HG02840 (cell line): ENCODE results near the gene ITIH1.

Experiments used
- ATAC-seq: cut with Tn5 transposase; IDR thresholded peaks from one replicate; pipeline ENCODE4 v1.9.1; 2021; ENCODE audit warnings: mild to moderate bottlenecking, moderate library complexity, moderate number of reproducible peaks; ENCODE audit not compliant: unreplicated experiment, low FRiP score

ITIH1 gene

DNA sequence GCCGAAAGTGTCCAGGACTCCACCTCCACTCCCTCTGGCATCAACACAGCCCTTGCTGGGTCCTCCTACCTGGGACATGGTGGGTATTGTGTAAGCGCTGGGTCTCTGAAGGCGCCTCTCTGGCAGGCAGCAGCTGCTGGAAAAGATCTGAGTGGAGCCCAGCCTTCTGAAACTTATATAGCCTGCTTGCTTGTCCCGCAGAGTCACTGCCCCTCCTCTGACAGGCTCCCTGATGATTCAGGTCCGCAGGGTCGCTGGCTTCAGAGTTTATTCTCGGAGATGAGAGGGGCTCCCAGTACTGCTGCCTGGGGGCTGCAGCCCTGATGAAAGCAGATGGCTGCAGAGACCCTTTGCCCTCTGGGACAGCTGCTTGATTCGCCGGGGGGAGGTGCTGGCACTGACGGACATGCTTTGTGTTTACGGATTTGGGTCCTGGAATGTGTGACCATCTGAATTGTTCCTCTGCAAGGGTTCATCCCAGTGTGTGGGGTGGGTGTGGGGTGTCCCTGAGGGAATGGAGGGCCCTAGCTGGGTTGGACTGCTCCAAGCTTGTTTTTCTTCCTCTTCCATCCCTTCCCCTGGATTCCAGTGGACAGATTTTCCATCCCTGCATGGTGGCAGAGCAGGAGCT lies 57.6 kb downstream of the ITIH1 start, which contains the start of gene MUSTN1:
Gene MUSTN1 (minus strand): TSS at position 149 of the 631 bp plus-strand sequence. CDS start 71 bp downstream, at position 78.
- ATAC-seq = no peak

DNA sequence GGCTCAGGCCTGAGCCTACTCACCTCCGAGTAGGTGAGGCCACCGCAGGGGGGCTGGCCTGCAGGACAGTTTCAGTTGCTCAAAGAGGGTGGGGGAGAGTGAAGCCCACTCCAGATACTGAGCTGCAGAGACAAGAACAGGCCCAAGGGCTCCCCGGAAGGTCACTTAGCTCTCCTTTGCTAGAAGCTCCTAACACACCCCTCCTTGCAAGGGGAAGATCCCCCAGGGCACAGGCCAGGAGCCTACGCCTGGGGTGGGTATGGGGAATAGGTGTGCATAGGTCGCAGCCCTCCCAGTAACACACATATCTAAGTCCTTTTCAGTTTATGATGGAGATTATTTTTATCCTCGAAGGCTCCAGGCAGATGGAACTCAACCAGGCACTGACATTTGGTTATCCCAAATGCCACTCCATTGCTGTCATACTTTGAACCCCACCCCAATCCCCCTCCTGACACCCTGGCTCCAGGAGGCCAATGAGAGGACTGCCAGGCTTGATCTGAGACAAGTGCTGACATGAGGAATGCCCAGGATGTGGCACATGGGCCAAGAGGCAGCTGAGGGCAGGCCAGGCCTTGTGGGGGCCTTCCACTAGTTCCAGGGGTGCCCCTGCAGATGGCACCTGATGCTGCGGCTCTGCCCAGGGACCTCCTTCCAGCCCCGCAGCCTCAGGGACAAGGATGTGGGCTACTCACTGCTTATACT lies 58.5 kb downstream of the ITIH1 start:
- no peak for ATAC-seq

DNA sequence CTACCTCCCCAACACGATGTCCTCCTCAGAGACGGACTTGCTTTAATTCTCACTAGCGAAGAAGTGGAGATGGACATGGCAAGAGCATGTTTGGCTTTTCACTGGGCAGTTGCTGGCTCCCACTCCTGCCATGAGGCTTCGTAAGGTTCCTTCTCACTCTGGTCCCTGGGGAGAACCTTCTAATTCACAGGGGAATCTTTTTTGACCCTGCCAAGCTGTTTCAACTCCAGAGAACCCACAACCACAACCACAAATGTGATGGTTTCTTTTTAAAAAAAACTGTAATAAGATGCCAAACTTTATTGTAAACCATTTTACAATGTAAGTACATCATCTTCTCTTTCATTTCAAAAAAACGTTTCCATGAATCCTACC lies 59.1 kb downstream of the ITIH1 start:
- ATAC-seq = no peak

DNA sequence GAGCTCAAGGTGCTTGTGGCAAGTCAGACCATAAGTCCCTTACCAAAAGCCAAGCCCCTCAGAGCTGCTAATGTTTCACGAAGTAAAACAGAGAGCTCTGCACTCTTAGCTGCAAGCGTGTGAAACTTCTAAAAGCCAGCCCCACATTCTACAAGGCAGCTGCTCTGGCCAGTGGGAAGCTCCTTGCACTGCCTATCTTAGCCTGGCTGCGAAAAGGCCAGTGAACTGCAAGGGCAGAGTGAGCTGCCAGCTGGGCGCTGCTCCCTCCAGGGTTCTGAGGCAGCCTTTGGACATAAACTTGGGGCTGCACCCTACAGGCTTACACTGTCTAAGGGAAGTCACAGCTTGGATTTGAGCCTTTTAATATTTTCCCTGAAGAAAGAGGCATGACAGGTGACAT lies 59.6 kb downstream of the ITIH1 start:
- no peak for ATAC-seq

DNA sequence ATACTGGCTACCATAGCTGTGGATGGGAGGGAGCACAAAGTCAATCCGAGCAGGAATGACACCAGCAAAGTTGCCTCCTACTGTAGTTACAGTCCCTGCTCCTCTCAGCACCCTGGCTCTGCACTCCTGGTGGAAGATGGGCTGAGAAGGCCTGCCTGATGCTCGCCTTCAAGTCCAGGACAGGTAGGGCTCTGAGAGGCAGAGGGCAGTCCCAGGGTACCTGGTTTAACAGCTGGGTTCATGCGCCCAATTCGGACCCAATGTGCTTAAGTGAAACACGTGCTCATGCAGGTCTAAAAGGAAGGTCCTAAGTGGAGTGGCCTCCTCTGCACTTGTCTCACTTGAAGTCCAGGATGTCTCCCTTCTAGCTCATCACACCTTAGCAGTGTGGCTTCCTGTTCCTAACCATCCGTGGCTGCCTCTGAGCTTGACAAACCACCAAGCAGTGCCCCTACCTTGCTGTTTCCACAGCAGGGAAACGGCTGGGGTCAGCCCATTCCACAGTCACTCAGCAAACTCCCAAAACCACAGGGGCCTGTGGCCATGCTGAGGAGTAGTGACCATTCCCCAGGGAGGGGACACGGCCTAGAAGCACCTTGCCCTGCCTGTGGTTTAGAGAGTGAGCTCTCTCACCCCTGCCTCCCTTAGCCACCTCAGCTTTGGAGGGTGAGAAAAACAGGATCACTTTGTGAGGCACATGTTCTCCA lies 61.3 kb downstream of the ITIH1 start:
- ATAC-seq = no peak

DNA sequence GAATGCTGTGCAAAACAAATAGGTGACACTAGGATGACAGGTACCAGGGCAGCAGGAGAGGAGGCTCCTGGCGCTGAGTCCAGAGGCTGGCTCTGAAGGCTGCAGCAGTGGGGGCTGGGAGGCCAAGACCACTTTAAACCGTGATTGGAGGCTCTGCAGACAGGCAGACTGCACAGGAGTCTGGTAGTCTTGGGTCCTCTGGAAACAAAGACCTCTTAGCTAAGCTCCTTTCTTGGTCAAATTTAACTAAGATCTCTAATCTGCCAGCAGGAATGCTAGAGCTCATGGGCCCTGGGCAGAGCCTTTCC lies 61.8 kb downstream of the ITIH1 start:
- no peak for ATAC-seq

DNA sequence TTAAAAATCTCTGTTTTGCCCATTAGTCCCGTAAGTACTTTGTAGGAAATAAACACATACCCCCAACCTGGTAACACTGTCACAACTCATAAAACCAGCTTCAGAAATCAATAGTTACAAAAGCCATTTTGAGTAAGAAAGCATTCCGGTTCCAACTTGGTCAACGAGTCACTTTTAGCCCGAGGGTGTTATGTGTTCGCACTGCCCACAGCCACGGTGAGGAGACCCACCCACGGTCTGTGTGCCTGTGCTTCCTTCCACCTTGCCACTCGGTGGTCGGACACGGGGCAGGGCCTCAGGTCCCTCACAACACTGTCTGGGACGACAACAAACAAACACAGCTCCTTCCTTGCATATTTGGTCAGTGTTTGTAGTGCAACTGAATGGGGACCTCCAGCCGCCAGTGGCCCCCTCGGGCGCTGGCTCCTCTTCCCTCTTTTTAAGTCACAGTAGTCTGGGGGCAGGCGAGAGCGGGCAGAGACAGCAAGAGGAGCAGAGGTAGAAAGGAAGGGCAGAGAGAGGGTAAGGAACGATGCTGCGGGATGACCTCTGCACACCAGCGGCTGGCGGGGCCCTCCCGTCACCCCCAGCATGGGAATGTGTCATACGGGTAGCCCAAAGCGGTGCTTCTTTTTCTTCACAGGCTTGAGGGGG lies 62.6 kb downstream of the ITIH1 start:
- ATAC-seq = no peak

DNA sequence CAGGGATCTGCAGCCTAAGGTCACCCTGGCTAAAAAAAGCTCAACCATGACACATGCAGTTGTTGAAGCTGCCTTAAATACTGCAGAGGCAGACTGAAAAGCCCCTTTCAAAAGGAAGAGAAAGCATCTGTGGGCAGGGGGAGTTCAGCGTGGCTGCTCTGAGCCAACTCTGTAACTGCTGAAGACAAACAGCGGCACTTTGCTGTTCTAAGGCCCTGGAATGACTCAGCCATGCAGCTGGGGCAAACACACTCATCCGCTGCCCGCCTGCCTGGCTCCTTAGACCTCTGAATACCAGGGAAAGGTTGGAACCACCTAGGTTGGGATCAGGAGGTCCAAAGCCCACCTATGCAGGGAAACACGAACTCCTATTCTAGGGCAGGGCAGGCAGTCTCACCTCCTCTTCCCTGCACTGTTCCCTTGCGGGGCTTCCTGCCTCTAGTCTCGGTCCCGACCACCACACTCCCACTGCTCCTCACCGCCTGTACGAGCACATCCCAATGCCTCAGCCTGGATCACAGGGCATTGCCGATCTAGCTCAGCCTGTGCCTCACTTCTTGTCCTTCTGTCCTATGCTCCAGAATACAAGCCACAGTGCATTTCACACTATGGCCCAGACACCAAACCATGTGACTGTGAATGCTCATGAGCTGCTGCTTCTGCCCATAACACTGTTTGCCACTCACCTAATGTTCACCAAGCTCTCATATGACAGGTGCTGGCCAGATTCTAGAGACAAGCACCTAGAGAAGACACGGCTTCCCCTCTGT lies 64.0 kb downstream of the ITIH1 start:
- ATAC-seq = no peak
